HL-60 (cell line): ENCODE data around the gene UGT2A1.
A peak's percentile ranks its signal among the peaks of the same experiment; 100 is the strongest.
"Not testable (repeated sequence)": the region's sequence is repeated elsewhere in the genome, so short reads cannot be mapped to it uniquely, and the experiment has no call there.

Experiments
- DNase-seq, 2 experiments: peaks; one replicate each; pipeline ENCODE4 v3.0.0-alpha.2; 2010 to 2020; ENCODE audit warnings: low read depth in 1 of 2, low spot score in 1 of 2
- H3K27ac ChIP-seq: fragments of 250-450 bp; sonication (Bioruptor Pico); replicated peaks from 2 replicates; pipeline ENCODE4 v1.5.1; 2020; ENCODE audit warnings: mild to moderate bottlenecking, moderate library complexity
- H3K27me3 ChIP-seq: fragments of 250-450 bp; sonication (Bioruptor Pico); 2 replicates; pipeline ENCODE4 v1.5.1; 2021; ENCODE audit warnings: mild to moderate bottlenecking, moderate library complexity; ENCODE audit not compliant: insufficient read depth, poor library complexity, severe bottlenecking
- H3K4me3 ChIP-seq: replicated peaks from 2 replicates; pipeline ENCODE4 v1.5.1; 2011; ENCODE audit warnings: mild to moderate bottlenecking, control low read depth, low read length; ENCODE audit not compliant: insufficient read depth
- CTCF ChIP-seq: IDR thresholded peaks from one replicate; pipeline ENCODE4 v1.5.1; 2011; ENCODE audit warnings: low read length, control low read depth, inconsistent platforms; ENCODE audit not compliant: insufficient read depth
- GABPA ChIP-seq: IDR thresholded peaks from 2 replicates; pipeline ENCODE4 v1.6.1; 2012; ENCODE audit warnings: low read depth
- POLR2AphosphoS5 ChIP-seq: IDR thresholded peaks from 2 replicates; pipeline ENCODE4 v1.6.1; 2012; ENCODE audit warnings: low read depth
- REST ChIP-seq: IDR thresholded peaks from 2 replicates; pipeline ENCODE4 v1.6.1; 2012; ENCODE audit warnings: low read depth; ENCODE audit not compliant: insufficient replicate concordance
- SPI1 ChIP-seq: IDR thresholded peaks from 2 replicates; pipeline ENCODE4 v1.6.1; 2012; ENCODE audit warnings: low read depth, mild to moderate bottlenecking, borderline replicate concordance

Gene UGT2A1

GRCh38 chr4:69697536-69698242 lies 44.6 kb upstream of the UGT2A1 start:
- no peak for TF ChIP-seq POLR2AphosphoS5
- TF ChIP-seq REST = no peak
- TF ChIP-seq SPI1 = no peak
- TF ChIP-seq GABPA = no peak
- TF ChIP-seq CTCF = no peak
- no peaks in the 10 kb centered on the region for H3K27me3 ChIP-seq
- no peak overlapping the region for H3K4me3 ChIP-seq
- no peak for DNase-seq
- no peak overlapping the region for H3K27ac ChIP-seq

GRCh38 chr4:69689599-69689998 lies 36.6 kb upstream of the UGT2A1 start:
- Histone ChIP-seq H3K27ac (no peak overlapping the region), H3K4me3 (no peak overlapping the region), H3K27me3 (no peaks in the 10 kb centered on the region)
- TF ChIP-seq CTCF (peak; percentile 9), POLR2AphosphoS5 (no peak)
- peak in 1 of 2 experiments; percentile 17 for DNase-seq

GRCh38 chr4:69684804-69685203 lies 31.8 kb upstream of the UGT2A1 start:
- no peak for DNase-seq
- Histone ChIP-seq H3K27me3 (no peaks in the 10 kb centered on the region), H3K4me3 (no peak overlapping the region), H3K27ac (no peak overlapping the region)
- TF ChIP-seq GABPA = no peak
- TF ChIP-seq REST = no peak
- no peak for TF ChIP-seq CTCF
- TF ChIP-seq POLR2AphosphoS5 = no peak
- no peak for TF ChIP-seq SPI1

- TF ChIP-seq SPI1 (no peak), GABPA (no peak), CTCF (no peak), POLR2AphosphoS5 (no peak), REST (no peak)
- no peak overlapping the region for H3K4me3 ChIP-seq
- no peak for DNase-seq
- H3K27ac ChIP-seq = no peak overlapping the region
- no peaks in the 10 kb centered on the region for H3K27me3 ChIP-seq
These were observed 15.6 kb upstream of the UGT2A1 start for GRCh38 chr4:69668680-69669079.

GRCh38 chr4:69664009-69664408 lies 11.0 kb upstream of the UGT2A1 start:
- not testable (repeated sequence) for H3K27ac ChIP-seq, H3K27me3 ChIP-seq, DNase-seq, H3K4me3 ChIP-seq
